Stimulated activated CD8-positive, alpha-beta memory T cell treated with anti-CD3 and anti-CD28 coated beads, Interleukin-7, amount 100 ng/mL, for 48 hours (primary cell): Measurements from ENCODE around the gene DOCK7.

Source experiments
- DNase-seq, 2 donors: peaks; one replicate each; pipeline ENCODE4 v3.0.0-alpha.2; 2020; ENCODE audit warnings: low read depth in 1 of 2; ENCODE audit errors: extremely low read depth in 1 of 2

Gene DOCK7

GRCh38 chr1:62426237-62426636 is 261.9 kb downstream of the DOCK7 start:
- no peak for DNase-seq

- DNase-seq, result no peak
Measured at GRCh38 chr1:62425041-62425440, 263.1 kb downstream of the DOCK7 start.

GRCh38 chr1:62424411-62424810 is 263.8 kb downstream of the DOCK7 start:
- no peak for DNase-seq

GRCh38 chr1:62423580-62424242 is 264.5 kb downstream of the DOCK7 start:
- no peak for DNase-seq

- DNase-seq, result no peak
Measured at GRCh38 chr1:62420214-62420613, 268.0 kb downstream of the DOCK7 start.

GRCh38 chr1:62417351-62417999 is 270.7 kb downstream of the DOCK7 start:
- DNase-seq, result no peak

GRCh38 chr1:62415687-62416086 is 272.5 kb downstream of the DOCK7 start:
- no peak for DNase-seq

- DNase-seq, result no peak
Measured at GRCh38 chr1:62407398-62408009, 280.7 kb downstream of the DOCK7 start.

GRCh38 chr1:62406576-62406975 is 281.6 kb downstream of the DOCK7 start:
- DNase-seq, result no peak

GRCh38 chr1:62405247-62405646 is 282.9 kb downstream of the DOCK7 start:
- DNase-seq, result no peak
